CD4-positive, alpha-beta T cell treated with Interleukin-15 for 4 hours (primary cell): Measurements from ENCODE around the gene SUSD1.
"Not testable (repeated sequence)": the region's sequence is repeated elsewhere in the genome, so short reads cannot be mapped to it uniquely, and the experiment has no call there.

Source experiments
- DNase-seq: peaks from one replicate; pipeline ENCODE4 v3.0.0-alpha.2; 2020; ENCODE audit warnings: low spot score

The SUSD1 gene

GRCh38 chr9:112094948-112095681 is 80.0 kb downstream of the SUSD1 start:
- DNase-seq: no peak

- DNase-seq: no peak
Measured at GRCh38 chr9:112094241-112094640, 80.9 kb downstream of the SUSD1 start.

GRCh38 chr9:112093870-112094216 is 81.3 kb downstream of the SUSD1 start:
- peak; percentile 6 for DNase-seq

- no peak for DNase-seq
Measured at GRCh38 chr9:112093147-112093869, 81.8 kb downstream of the SUSD1 start.

GRCh38 chr9:112091810-112092209 is 83.3 kb downstream of the SUSD1 start:
- DNase-seq: no peak

- no peak for DNase-seq
Measured at GRCh38 chr9:112087506-112087905, 87.6 kb downstream of the SUSD1 start.

- DNase-seq: no peak
Measured at GRCh38 chr9:112086627-112087026, 88.5 kb downstream of the SUSD1 start.

- no peak for DNase-seq
Measured at GRCh38 chr9:112084907-112085306, 90.2 kb downstream of the SUSD1 start.

- no peak for DNase-seq
Measured at GRCh38 chr9:112084334-112084733, 90.8 kb downstream of the SUSD1 start.

- DNase-seq: no peak
Measured at GRCh38 chr9:112081918-112082729, 93.0 kb downstream of the SUSD1 start.

GRCh38 chr9:112080831-112081542 is 94.1 kb downstream of the SUSD1 start:
- DNase-seq: no peak

- no peak for DNase-seq
Measured at GRCh38 chr9:112078432-112078831, 96.7 kb downstream of the SUSD1 start.

GRCh38 chr9:112076814-112077213 is 98.3 kb downstream of the SUSD1 start:
- DNase-seq: no peak

- DNase-seq: no peak
Measured at GRCh38 chr9:112075009-112075378, 100.1 kb downstream of the SUSD1 start.

GRCh38 chr9:112074250-112075008 is 100.7 kb downstream of the SUSD1 start:
- peak; percentile 76 for DNase-seq

GRCh38 chr9:112073639-112074173 is 101.4 kb downstream of the SUSD1 start:
- not testable (repeated sequence) for DNase-seq

- DNase-seq: no peak
Measured at GRCh38 chr9:112072721-112073638, 102.1 kb downstream of the SUSD1 start.

GRCh38 chr9:112069318-112070169 is 105.6 kb downstream of the SUSD1 start:
- no peak for DNase-seq
